Central memory CD8-positive, alpha-beta T cell (primary cell): ENCODE measurements around the gene AP3D1.
"Not testable (repeated sequence)": the region's sequence is repeated elsewhere in the genome, so short reads cannot be mapped to it uniquely, and the experiment has no call there.

Source experiments
- ATAC-seq: fragments of 150-1000 bp; cut with Tn5 transposase; replicated peaks from 2 replicates; pipeline ENCODE4 v1.10.0; 2022; ENCODE audit warnings: mild to moderate bottlenecking, moderate FRiP score, moderate number of reproducible peaks; ENCODE audit not compliant: poor library complexity, severe bottlenecking; ENCODE audit errors: extremely low read depth
- DNase-seq, 2 donors: peaks; one replicate each; pipeline ENCODE4 v3.0.0; 2021; ENCODE audit warnings: low spot score in 2 of 2
- H3K27ac Mint-ChIP-seq: one replicate; pipeline ENCODE4 v1.8.0; 2022; ENCODE audit warnings: low read depth, mild to moderate bottlenecking, moderate library complexity, mixed read lengths
- H3K27me3 Mint-ChIP-seq: one replicate; pipeline ENCODE4 v1.8.0; 2022; ENCODE audit warnings: mixed read lengths
- H3K36me3 Mint-ChIP-seq: one replicate; pipeline ENCODE4 v1.8.0; 2022; ENCODE audit warnings: mild to moderate bottlenecking, moderate library complexity, mixed read lengths; ENCODE audit not compliant: insufficient read depth
- H3K4me1 Mint-ChIP-seq: one replicate; pipeline ENCODE4 v1.8.0; 2022; ENCODE audit warnings: mixed read lengths
- H3K4me3 Mint-ChIP-seq: one replicate; pipeline ENCODE4 v1.8.0; 2022; ENCODE audit warnings: mild to moderate bottlenecking, moderate library complexity, mixed read lengths
- H3K9me3 Mint-ChIP-seq: one replicate; pipeline ENCODE4 v1.8.0; 2022; ENCODE audit warnings: mixed read lengths

The AP3D1 gene

DNA sequence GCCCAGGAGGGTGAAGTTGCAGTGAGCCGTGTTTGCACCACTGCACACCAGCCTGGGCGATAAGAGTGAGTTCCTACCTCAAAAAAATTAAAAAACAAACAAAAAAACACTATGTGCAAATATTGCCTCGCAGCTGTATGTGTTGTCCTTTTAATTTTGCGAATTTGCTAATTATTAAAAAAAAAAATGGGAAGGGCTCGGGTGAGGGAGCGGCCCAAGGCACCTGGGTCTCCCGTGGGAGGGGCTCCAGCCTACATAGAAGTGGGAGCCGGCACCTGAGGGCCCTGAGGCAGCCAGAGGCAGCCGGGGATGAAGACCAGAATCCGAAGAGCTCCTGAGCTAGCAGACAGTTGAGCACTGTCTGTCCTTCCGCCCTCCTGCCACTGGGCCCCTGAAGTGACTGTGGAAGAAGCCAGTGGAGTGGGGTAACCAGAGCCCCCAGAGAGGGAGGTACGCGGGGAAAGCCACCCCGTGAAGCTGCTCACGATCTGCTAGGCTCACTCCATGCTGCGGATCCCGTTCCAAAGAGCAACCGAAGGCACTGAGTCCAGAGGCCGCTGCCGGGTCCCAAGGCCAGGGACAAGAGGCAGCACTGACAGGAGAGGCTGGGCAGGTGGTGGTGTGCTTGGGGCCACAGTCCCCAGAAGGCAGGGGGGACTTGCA, 48.2 kb downstream of the AP3D1 start:
- Mint-ChIP-seq H3K9me3 (no peaks in the 10 kb centered on the region), H3K27me3 (no peaks in the 10 kb centered on the region), H3K4me3 (no peak overlapping the region), H3K27ac (no peak overlapping the region), H3K36me3 (peaks cover 20% of the 10 kb centered on the region), H3K4me1 (peaks cover 6% of the 10 kb centered on the region)
- DNase-seq (no peak), ATAC-seq (no peak)

DNA sequence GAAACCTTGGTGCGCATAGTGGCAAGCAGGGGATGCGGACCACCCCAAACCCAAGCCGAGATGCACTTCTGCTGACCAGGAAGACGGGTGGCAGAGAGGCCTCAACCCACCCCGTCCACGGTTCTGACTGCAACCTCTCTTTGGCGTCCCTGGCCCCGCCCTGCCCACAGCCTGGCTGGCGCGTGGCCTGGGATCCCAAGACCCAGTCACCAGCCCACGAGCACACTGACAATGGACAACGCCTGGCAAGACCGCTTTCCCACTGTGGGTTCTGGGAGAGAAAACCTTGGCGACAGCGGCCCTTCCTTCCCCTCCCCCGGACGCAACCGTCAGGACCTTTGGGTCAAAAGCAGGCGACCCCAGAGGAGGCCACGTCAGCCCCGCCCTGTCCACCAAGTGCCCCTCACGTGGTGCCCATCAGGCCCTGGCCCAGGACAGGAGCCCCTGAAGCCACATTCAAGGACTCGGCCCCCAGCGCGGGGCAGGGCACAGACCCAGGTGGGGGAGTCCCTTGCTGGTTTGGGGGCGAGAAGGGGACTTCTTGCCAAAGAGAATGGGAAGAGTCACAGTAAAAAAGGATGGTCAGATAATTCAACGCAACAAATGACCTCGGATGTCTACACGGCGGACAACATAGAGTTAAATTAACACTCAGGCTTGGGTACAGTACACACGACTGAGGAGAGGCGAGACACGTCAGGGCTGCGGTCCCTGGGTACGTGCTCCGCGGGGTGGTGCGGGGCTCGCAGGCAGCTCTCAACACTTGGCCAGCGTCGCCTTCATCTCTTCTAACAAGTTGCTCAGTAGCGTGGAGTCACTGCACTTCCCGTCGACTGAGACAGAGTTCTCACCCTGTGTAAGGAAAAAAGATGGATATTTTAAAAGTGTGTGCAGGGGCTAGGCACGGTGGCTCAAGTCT, 49.7 kb downstream of the AP3D1 start:
- no peak for DNase-seq
- Mint-ChIP-seq H3K27ac (no peak overlapping the region), H3K4me1 (peaks cover 12% of the 10 kb centered on the region), H3K4me3 (no peak overlapping the region), H3K9me3 (no peaks in the 10 kb centered on the region), H3K36me3 (peaks cover 13% of the 10 kb centered on the region), H3K27me3 (no peaks in the 10 kb centered on the region)
- no peak for ATAC-seq

- no peak for DNase-seq
These were observed 50.7 kb downstream of the AP3D1 start for GRCh38 chr19:2100719-2101061.

DNA sequence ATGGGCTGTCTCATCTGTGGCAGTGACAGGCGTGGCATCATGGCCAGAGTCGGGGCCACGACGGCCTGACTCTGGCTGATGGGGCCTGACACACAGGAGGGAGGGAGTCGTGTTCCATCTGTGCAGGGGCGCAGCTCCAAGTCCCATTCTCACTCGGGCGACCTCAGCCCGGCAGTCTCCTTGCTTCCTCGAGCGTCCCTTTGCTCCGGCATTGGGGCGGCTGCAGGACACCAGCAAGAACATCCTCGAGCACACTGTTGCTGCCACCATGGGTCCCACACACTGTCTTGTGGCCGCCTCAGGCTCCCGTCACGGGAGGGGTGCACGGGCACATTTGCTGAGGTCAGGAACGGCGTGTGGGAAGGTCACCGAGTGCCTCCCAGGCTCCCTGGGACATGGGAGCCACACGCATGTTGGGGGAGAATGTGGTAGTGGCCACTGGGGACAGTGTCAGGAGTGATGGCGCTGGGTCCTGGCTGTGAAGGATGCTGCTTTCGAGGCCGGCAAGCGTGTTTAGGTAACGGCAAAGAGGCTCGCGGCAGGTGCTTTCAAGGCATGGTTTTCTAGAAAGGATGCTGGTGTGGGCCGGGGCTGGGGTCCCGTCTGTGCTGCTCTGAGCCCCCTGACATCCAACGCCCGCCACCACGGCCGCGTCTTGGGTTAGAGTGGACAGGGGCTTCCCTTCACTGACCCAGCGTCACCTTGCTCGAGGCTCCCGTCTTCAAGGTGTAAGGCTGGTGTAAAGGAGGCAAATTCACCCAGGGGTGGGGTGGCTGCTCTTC, 51.2 kb downstream of the AP3D1 start:
- Mint-ChIP-seq H3K36me3 (peaks cover 20% of the 10 kb centered on the region), H3K9me3 (no peaks in the 10 kb centered on the region), H3K27ac (no peak overlapping the region), H3K4me3 (no peak overlapping the region), H3K4me1 (peaks cover 18% of the 10 kb centered on the region), H3K27me3 (no peaks in the 10 kb centered on the region)
- no peak for ATAC-seq
- no peak for DNase-seq

More at GRCh38 chr19:2100719-2101061, 50.7 kb downstream of the AP3D1 start:
- H3K9me3 Mint-ChIP-seq: no peaks in the 10 kb centered on the region
- no peak overlapping the region for H3K4me3 Mint-ChIP-seq
- no peaks in the 10 kb centered on the region for H3K27me3 Mint-ChIP-seq
- peaks cover 12% of the 10 kb centered on the region for H3K4me1 Mint-ChIP-seq
- no peak for ATAC-seq
- H3K36me3 Mint-ChIP-seq: peaks cover 17% of the 10 kb centered on the region
- no peak overlapping the region for H3K27ac Mint-ChIP-seq

- DNase-seq (no peak), ATAC-seq (no peak)
- H3K9me3 Mint-ChIP-seq: no peaks in the 10 kb centered on the region
- no peak overlapping the region for H3K27ac Mint-ChIP-seq
- H3K4me3 Mint-ChIP-seq: no peak overlapping the region
- no peaks in the 10 kb centered on the region for H3K27me3 Mint-ChIP-seq
- peaks cover 28% of the 10 kb centered on the region for H3K4me1 Mint-ChIP-seq
- H3K36me3 Mint-ChIP-seq: peaks cover 26% of the 10 kb centered on the region
These were observed 52.3 kb downstream of the AP3D1 start for GRCh38 chr19:2099054-2099501.

DNA sequence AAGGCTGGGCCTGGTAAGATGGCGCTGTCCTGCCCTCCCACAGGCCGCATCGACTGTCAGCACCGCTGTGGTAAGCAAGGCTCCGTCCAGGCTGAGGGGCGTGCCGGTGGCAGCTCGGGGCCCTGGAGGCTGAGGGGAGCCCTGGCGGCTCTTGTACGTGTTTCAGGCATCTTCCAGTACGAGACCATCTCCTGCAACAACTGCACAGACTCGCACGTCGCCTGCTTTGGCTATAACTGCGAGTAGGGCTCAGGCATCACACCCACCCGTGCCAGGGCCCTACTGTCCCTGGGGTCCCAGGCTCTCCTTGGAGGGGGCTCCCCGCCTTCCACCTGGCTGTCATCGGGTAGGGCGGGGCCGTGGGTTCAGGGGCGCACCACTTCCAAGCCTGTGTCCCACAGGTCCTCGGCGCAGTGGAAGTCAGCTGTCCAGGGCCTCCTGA, 53.5 kb downstream of the AP3D1 start:
- no peak for ATAC-seq
- no peaks in the 10 kb centered on the region for H3K9me3 Mint-ChIP-seq

GRCh38 chr19:2097203-2097885, 54.0 kb downstream of the AP3D1 start:
- Mint-ChIP-seq H3K27ac (peak overlapping the region; percentile 55), H3K36me3 (peaks cover 30% of the 10 kb centered on the region), H3K4me1 (peaks cover 37% of the 10 kb centered on the region), H3K27me3 (no peaks in the 10 kb centered on the region), H3K4me3 (peak overlapping the region; percentile 98), H3K9me3 (no peaks in the 10 kb centered on the region)
- DNase-seq: no peak
- ATAC-seq: no peak

More for the DNA sequence above, 53.5 kb downstream of the AP3D1 start:
- Mint-ChIP-seq H3K27ac (no peak overlapping the region), H3K4me1 (peaks cover 37% of the 10 kb centered on the region), H3K27me3 (no peaks in the 10 kb centered on the region), H3K4me3 (no peak overlapping the region), H3K36me3 (peaks cover 27% of the 10 kb centered on the region)
- DNase-seq: no peak

GRCh38 chr19:2096480-2097202, 54.7 kb downstream of the AP3D1 start, which contains the start of gene IZUMO4:
TSS of gene IZUMO4 (plus strand) at chr19:2096915. CDS start at chr19:2096946, 31 bp downstream.
- peak; percentile 86 for ATAC-seq
- Mint-ChIP-seq H3K4me3 (peak within 1 kb of the TSS; percentile 98), H3K36me3 (peaks cover 28% of the 10 kb centered on the region), H3K27ac (peak within 1 kb of the TSS; percentile 95), H3K27me3 (no peaks in the 10 kb centered on the region), H3K9me3 (no peaks in the 10 kb centered on the region), H3K4me1 (peaks cover 37% of the 10 kb centered on the region)
- peak; percentile 98 for DNase-seq

GRCh38 chr19:2096034-2096479, 55.3 kb downstream of the AP3D1 start, which contains the start of gene MOB3A:
TSS of gene MOB3A (minus strand) at chr19:2096326. CDS start at chr19:2078560, 17,766 bp downstream.
- H3K36me3 Mint-ChIP-seq: peaks cover 30% of the 10 kb centered on the region
- ATAC-seq (peak; percentile 59), DNase-seq (no peak)
- H3K27me3 Mint-ChIP-seq: no peaks in the 10 kb centered on the region
- peak within 1 kb of the TSS; percentile 95 for H3K27ac Mint-ChIP-seq
- H3K4me3 Mint-ChIP-seq: peak within 1 kb of the TSS; percentile 98
- peaks cover 37% of the 10 kb centered on the region for H3K4me1 Mint-ChIP-seq
- H3K9me3 Mint-ChIP-seq: no peaks in the 10 kb centered on the region

DNA sequence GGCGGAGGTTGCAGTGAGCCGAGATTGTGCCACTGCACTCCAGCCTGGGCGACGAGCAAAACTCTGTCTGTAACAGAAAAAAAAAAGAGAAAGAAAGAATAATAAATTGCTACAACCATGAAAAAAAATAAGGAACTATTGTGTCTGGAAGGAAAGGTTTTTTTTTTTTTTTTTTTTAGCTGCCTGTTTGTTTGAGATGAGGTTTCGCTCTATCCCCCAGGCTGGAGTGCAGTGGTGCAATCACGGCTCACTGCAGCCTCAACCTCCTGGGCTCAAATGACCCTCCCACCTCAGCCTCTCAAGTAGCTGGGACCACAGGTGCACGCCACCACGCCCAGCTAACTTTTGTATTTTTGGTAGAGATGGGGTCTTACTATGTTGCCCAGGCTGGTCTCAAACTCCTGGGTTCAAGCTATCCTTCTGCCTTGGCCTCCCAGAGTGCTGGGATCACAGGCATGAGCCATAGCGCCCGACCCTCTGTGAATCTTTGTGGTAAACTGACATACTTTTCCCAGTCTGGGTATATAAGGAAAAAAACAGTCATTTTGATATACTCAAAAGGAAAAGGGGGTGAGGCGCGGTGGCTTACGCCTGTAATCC, 59.3 kb downstream of the AP3D1 start:
- H3K9me3 Mint-ChIP-seq, H3K27ac Mint-ChIP-seq: not testable (repeated sequence)
- H3K4me3 Mint-ChIP-seq: peak overlapping the region; percentile 6

DNA sequence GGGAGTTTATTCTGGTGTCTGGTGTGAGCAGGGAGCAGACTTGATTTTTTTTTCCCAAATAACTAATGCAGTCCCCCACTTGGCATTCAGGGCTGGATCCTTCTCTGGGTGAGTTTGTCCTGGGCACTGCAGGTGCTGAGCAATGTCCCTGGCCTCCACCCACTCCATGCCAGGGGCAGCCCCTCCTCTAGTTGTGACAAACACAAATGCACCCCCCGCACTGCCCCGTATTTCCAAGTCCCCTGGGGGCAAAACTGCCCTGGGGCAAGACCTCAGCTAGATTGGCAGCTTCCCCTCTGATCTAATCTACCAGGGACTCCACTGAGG, 61.7 kb downstream of the AP3D1 start:
- Mint-ChIP-seq H3K36me3 (peaks cover 28% of the 10 kb centered on the region), H3K4me3 (peak overlapping the region; percentile 95), H3K9me3 (no peaks in the 10 kb centered on the region), H3K27ac (peak overlapping the region; percentile 85), H3K27me3 (no peaks in the 10 kb centered on the region), H3K4me1 (peaks cover 67% of the 10 kb centered on the region)
- DNase-seq: no peak
- no peak for ATAC-seq

More for the DNA sequence above, 59.3 kb downstream of the AP3D1 start:
- peaks cover 69% of the 10 kb centered on the region for H3K4me1 Mint-ChIP-seq
- ATAC-seq, DNase-seq, H3K27me3 Mint-ChIP-seq: not testable (repeated sequence)
- H3K36me3 Mint-ChIP-seq: peaks cover 34% of the 10 kb centered on the region
